Fibroblast of pulmonary artery (primary cell): ENCODE results near the gene SLC25A42.

ENCODE experiments used
- DNase-seq: peaks from one replicate; pipeline ENCODE4 v3.0.0-alpha.2; 2010; ENCODE audit warnings: low read depth
- H3K4me3 ChIP-seq: replicated peaks from 2 replicates; pipeline ENCODE4 v1.5.1; 2011; ENCODE audit warnings: low read depth, mild to moderate bottlenecking, control low read depth, low read length, moderate library complexity
- TF ChIP-seq, protein P1 (sequence below): IDR thresholded peaks from 2 replicates; pipeline ENCODE4 v1.5.1; 2011; ENCODE audit warnings: mild to moderate bottlenecking, control low read depth, low read length, inconsistent platforms; ENCODE audit errors: missing control alignments

The SLC25A42 gene

GRCh38 chr19:19039901-19040300 is 23.9 kb upstream of the SLC25A42 start:
- no peak for DNase-seq
- no peak overlapping the region for H3K4me3 ChIP-seq
- TF ChIP-seq, protein P1, sequence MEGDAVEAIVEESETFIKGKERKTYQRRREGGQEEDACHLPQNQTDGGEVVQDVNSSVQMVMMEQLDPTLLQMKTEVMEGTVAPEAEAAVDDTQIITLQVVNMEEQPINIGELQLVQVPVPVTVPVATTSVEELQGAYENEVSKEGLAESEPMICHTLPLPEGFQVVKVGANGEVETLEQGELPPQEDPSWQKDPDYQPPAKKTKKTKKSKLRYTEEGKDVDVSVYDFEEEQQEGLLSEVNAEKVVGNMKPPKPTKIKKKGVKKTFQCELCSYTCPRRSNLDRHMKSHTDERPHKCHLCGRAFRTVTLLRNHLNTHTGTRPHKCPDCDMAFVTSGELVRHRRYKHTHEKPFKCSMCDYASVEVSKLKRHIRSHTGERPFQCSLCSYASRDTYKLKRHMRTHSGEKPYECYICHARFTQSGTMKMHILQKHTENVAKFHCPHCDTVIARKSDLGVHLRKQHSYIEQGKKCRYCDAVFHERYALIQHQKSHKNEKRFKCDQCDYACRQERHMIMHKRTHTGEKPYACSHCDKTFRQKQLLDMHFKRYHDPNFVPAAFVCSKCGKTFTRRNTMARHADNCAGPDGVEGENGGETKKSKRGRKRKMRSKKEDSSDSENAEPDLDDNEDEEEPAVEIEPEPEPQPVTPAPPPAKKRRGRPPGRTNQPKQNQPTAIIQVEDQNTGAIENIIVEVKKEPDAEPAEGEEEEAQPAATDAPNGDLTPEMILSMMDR: no peak

- peak; percentile 96 for DNase-seq
- TF ChIP-seq, protein P1: no peak
- no peak overlapping the region for H3K4me3 ChIP-seq
Measured at GRCh38 chr19:19040417-19040816, 23.4 kb upstream of the SLC25A42 start.

GRCh38 chr19:19042732-19043280 is 21.0 kb upstream of the SLC25A42 start:
- TF ChIP-seq, protein P1: no peak
- DNase-seq: no peak
- H3K4me3 ChIP-seq: no peak overlapping the region

GRCh38 chr19:19043481-19043880 is 20.3 kb upstream of the SLC25A42 start:
- TF ChIP-seq, protein P1: no peak
- DNase-seq: no peak
- H3K4me3 ChIP-seq: no peak overlapping the region

DNA sequence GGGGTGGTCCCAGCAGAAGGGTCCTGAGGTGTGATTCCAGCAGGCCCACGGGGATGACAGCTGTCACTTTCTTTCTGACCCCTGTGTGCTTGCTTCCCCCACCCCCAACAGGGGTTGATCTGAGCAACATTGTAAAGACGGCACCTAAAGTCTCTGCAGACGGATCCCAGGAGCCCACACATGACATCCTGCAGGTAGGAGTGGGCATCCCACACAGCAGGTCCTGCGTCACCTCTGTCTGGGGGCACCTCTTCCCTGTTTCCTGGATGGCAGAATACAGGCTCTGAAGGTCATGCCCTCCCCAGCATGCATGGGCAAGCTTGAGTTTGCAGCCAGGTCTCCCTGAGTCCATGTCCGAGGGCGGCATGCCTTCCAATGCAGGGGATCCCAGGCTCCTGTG is 19.9 kb upstream of the SLC25A42 start:
- TF ChIP-seq, protein P1: no peak
- no peak for DNase-seq
- no peak overlapping the region for H3K4me3 ChIP-seq

DNA sequence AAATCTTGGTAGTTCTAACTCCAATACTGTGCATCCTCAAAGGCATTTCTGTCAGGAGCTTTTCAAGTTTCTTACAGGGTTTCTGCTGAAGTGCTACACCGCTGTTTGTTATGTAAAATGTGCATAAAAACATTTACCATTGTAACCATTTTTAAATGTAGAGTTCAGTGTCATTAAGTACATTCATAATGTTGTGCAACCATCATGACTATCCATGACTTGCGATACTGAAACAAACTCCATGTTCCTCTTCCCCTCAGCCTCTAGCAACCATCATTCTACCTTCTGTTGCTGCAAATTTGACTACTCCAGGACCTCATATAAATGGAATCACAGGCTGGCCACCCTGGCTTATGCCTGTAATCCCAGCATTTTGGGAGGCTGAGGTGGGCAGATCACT is 14.4 kb upstream of the SLC25A42 start:
- TF ChIP-seq, protein P1: no peak
- no peak overlapping the region for H3K4me3 ChIP-seq
- DNase-seq: no peak

DNA sequence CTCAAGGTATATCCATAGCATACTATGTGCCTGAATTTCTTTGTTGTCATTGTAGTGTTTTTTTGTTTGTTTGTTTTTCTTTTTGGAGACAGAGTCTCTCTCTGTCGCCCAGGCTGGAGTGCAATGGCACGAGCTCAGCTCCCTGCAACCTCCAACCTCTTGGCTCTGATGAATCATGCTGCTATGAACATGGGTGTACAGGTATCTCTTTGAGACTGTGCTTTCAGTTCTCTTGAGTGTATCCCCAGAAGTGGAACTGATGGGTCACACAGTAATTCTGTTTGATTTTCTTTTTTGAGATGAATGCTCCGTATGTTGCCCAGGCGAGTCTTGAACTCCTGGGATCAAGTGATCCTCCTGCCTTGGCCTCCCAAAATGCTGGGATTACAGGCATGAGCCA is 13.7 kb upstream of the SLC25A42 start:
- no peak for DNase-seq
- TF ChIP-seq, protein P1: no peak
- H3K4me3 ChIP-seq: no peak overlapping the region
